SK-N-SH (cell line): ENCODE measurements around the gene YTHDF1. TPM values are rescaled to one million over a fixed set of nuclear protein-coding genes. Genes with fewer than 3 reads are reported as not detected.

Experiments used
- CTCF ChIA-PET: fragments of 300-600, 350-600 bp; formaldehyde crosslinking; extraction: SDS; loops from one replicate; lab custom pipeline; 2021; lab: Yijun Ruan, JAX
- POLR2A ChIA-PET: fragments of 350-600 bp; sonication (Branson Sonifier 250); formaldehyde crosslinking; extraction: SDS; loops from one replicate; lab custom pipeline; 2020; ENCODE audit warnings: antibody characterized with exemption, inconsistent platforms; lab: Yijun Ruan, JAX
- DNase-seq: peaks from one replicate; pipeline ENCODE4 v3.0.0; 2012
- H2AFZ ChIP-seq: fragments of 200-600 bp; sonication (generic); 2 replicates; pipeline ENCODE4 v1.8.1; 2016; ENCODE audit warnings: antibody characterized with exemption, mild to moderate bottlenecking, low read depth
- H3F3A ChIP-seq: fragments of 200-600 bp; sonication (generic); replicated peaks from 2 replicates; pipeline ENCODE3; 2016; ENCODE audit warnings: antibody characterized with exemption, mild to moderate bottlenecking; ENCODE audit not compliant: insufficient read depth
- H3K27ac ChIP-seq, 2 experiments: fragments of 200-500 bp in 1 of 2; fragments of 200-600 bp in 1 of 2; sonication (Bioruptor generic) in 1 of 2; sonication (generic), shearing (Covaris generic) in 1 of 2; 2 replicates each; pipeline versions ENCODE4 v1.5.1 to v1.6.1; 2014 to 2016; ENCODE audit warnings: low read depth in 2 of 2, inconsistent platforms in 1 of 2, low read length in 1 of 2, mild to moderate bottlenecking in 1 of 2, mixed read lengths in 1 of 2
- H3K27me3 ChIP-seq: fragments of 200-600 bp; sonication (generic), shearing (Covaris generic); 2 replicates; pipeline ENCODE4 v1.6.1; 2016; ENCODE audit warnings: mixed run types; ENCODE audit not compliant: insufficient read depth
- H3K36me3 ChIP-seq, 2 experiments: fragments of 200-500 bp in 1 of 2; fragments of 200-600 bp in 1 of 2; sonication (Bioruptor generic) in 1 of 2; sonication (generic) in 1 of 2; replicated peaks in 1 of 2; 2 replicates each; pipeline versions ENCODE3 to v1.5.1; 2014 to 2016; ENCODE audit warnings: low read length in 1 of 2, mild to moderate bottlenecking in 1 of 2; ENCODE audit not compliant: insufficient read depth in 2 of 2, control insufficient read depth in 1 of 2
- H3K4me1 ChIP-seq, 2 experiments: fragments of 200-500 bp in 1 of 2; fragments of 200-600 bp in 1 of 2; sonication (Bioruptor generic) in 1 of 2; sonication (generic), shearing (Covaris generic) in 1 of 2; 2 replicates each; pipeline versions ENCODE4 v1.5.1 to v1.6.1; 2014 to 2016; ENCODE audit warnings: low read depth in 1 of 2, low read length in 1 of 2, mixed run types in 1 of 2; ENCODE audit not compliant: insufficient read depth in 2 of 2, control insufficient read depth in 1 of 2
- H3K4me2 ChIP-seq: fragments of 200-600 bp; sonication (generic), shearing (Covaris generic); 2 replicates; pipeline ENCODE4 v1.6.1; 2017; ENCODE audit warnings: mixed run types
- H3K4me3 ChIP-seq, 2 experiments: fragments of 200-500 bp in 1 of 2; fragments of 200-600 bp in 1 of 2; sonication (Bioruptor generic) in 1 of 2; sonication (generic), shearing (Covaris generic) in 1 of 2; 2 replicates each; pipeline versions ENCODE4 v1.5.1 to v1.8.1; 2014 to 2016; ENCODE audit warnings: low read depth in 2 of 2, inconsistent platforms in 1 of 2, low read length in 1 of 2, mild to moderate bottlenecking in 1 of 2, mixed read lengths in 1 of 2, moderate library complexity in 1 of 2
- H3K79me2 ChIP-seq: fragments of 200-600 bp; sonication (generic); 2 replicates; pipeline ENCODE4 v1.8.1; 2017; ENCODE audit warnings: mild to moderate bottlenecking; ENCODE audit not compliant: insufficient read depth
- H3K9ac ChIP-seq: fragments of 200-600 bp; sonication (generic); 2 replicates; pipeline ENCODE4 v1.6.1; 2017; ENCODE audit warnings: mixed run types
- H3K9me2 ChIP-seq: fragments of 200-600 bp; sonication (generic); 2 replicates; pipeline ENCODE4 v1.6.1; 2017; ENCODE audit warnings: mixed run types
- H3K9me3 ChIP-seq: fragments of 200-600 bp; sonication (generic); 2 replicates; pipeline ENCODE4 v1.6.1; 2017; ENCODE audit warnings: mixed run types, mild to moderate bottlenecking, moderate library complexity
- H4K20me1 ChIP-seq: fragments of 200-600 bp; sonication (generic); 2 replicates; pipeline ENCODE4 v1.6.1; 2017; ENCODE audit warnings: mild to moderate bottlenecking, mixed run types; ENCODE audit not compliant: insufficient read depth
- ELF1 ChIP-seq: IDR thresholded peaks from 2 replicates; pipeline ENCODE4 v1.4.0; 2012
- EZH2phosphoT487 ChIP-seq: fragments of 200-600 bp; sonication (generic); IDR thresholded peaks from 2 replicates; pipeline ENCODE4 v1.6.1; 2017; ENCODE audit warnings: low read depth, mixed run types, mild to moderate bottlenecking, antibody characterized with exemption, moderate library complexity, borderline replicate concordance
- FOSL2 ChIP-seq: IDR thresholded peaks from 2 replicates; pipeline ENCODE4 v1.4.0; 2012; ENCODE audit warnings: low read depth, mild to moderate bottlenecking, moderate library complexity, borderline replicate concordance
- FOXM1 ChIP-seq: IDR thresholded peaks from 2 replicates; pipeline ENCODE4 v1.4.0; 2012; ENCODE audit warnings: low read depth, mild to moderate bottlenecking
- JUND ChIP-seq: IDR thresholded peaks from 2 replicates; pipeline ENCODE4 v1.4.0; 2012
- MEF2A ChIP-seq: IDR thresholded peaks from 2 replicates; pipeline ENCODE4 v1.4.0; 2012; ENCODE audit warnings: low read depth, borderline replicate concordance
- MXI1 ChIP-seq: IDR thresholded peaks from 2 replicates; pipeline ENCODE4 v1.6.1; 2012; ENCODE audit warnings: mild to moderate bottlenecking, low read depth, low read length, improper control_type of control experiment
- NFIC ChIP-seq: IDR thresholded peaks from 2 replicates; pipeline ENCODE4 v1.4.0; 2012; ENCODE audit warnings: borderline replicate concordance
- PBX3 ChIP-seq: IDR thresholded peaks from 2 replicates; pipeline ENCODE4; 2012
- REST ChIP-seq: IDR thresholded peaks from 2 replicates; pipeline ENCODE4 v1.6.1; 2012; ENCODE audit warnings: mild to moderate bottlenecking, low read depth, low read length, moderate library complexity
- RXRA ChIP-seq: IDR thresholded peaks from 2 replicates; pipeline ENCODE4 v1.4.0; 2012; ENCODE audit warnings: low read depth, mild to moderate bottlenecking, borderline replicate concordance
- SIN3A ChIP-seq: IDR thresholded peaks from 2 replicates; pipeline ENCODE4 v1.6.1; 2012; ENCODE audit warnings: low read depth, mild to moderate bottlenecking, low read length, moderate library complexity, borderline replicate concordance
- SMC3 ChIP-seq: IDR thresholded peaks from 2 replicates; pipeline ENCODE4 v1.6.1; 2012; ENCODE audit warnings: low read depth, low read length, improper control_type of control experiment
- USF1 ChIP-seq: IDR thresholded peaks from 2 replicates; pipeline ENCODE4 v1.4.0; 2012; ENCODE audit warnings: low read depth, borderline replicate concordance
- USF2 ChIP-seq: fragments of 150-350 bp; IDR thresholded peaks from 2 replicates; pipeline ENCODE4 v1.6.1; 2017; ENCODE audit warnings: antibody characterized with exemption, low read length, low read depth, borderline replicate concordance
- ZBTB33 ChIP-seq: IDR thresholded peaks from 2 replicates; pipeline ENCODE4 v1.4.0; 2012; ENCODE audit warnings: low read depth, borderline replicate concordance
- WGBS: methylation state at CpG from one replicate; pipeline ENCODE4 v1.1.6; 2017; ENCODE audit warnings: low lambda C conversion rate; 5-methylcytosine and 5-hydroxymethylcytosine counted together
- polyA plus RNA-seq, 3 experiments: library from polyadenylated mRNA; depleted of rRNA; stranded (reverse); fragments of >200 nt; gene quantifications; 2 replicates each; pipeline ENCODE4 v1.2.3, GENCODE V29; 2012

Gene YTHDF1
- polyA plus RNA-seq, 1 of the 3 experiments (the other 2 are of a cell fraction): 17.0 TPM

- Histone ChIP-seq H2AFZ (no peak overlapping the region), H3K4me3 (no peak overlapping the region), H3K9ac (no peak overlapping the region), H3K79me2 (no peaks in the 10 kb centered on the region), H4K20me1 (no peaks in the 10 kb centered on the region), H3K9me2 (no peaks in the 10 kb centered on the region), H3K9me3 (no peaks in the 10 kb centered on the region), H3K4me2 (no peak overlapping the region), H3K27ac (no peak overlapping the region), H3K36me3 (no peaks in the 10 kb centered on the region), H3F3A (no peaks in the 10 kb centered on the region), H3K27me3 (peaks cover 16% of the 10 kb centered on the region), H3K4me1 (no peaks in the 10 kb centered on the region)
- no peak for DNase-seq
- ChIA-PET CTCF (interaction anchor here (2.8 kb wide), 1 partner anchor 110 kb away, joined by 11 read pairs; no protein-coding TSS in a partner anchor), POLR2A (no interaction called here)
- TF ChIP-seq NFIC (no peak), PBX3 (no peak), SIN3A (no peak), FOSL2 (no peak), USF2 (no peak), RXRA (no peak), ELF1 (no peak), EZH2phosphoT487 (no peak), FOXM1 (no peak), ZBTB33 (no peak), MXI1 (no peak), JUND (no peak), SMC3 (no peak), REST (no peak), USF1 (no peak), MEF2A (no peak)
- WGBS: 74% methylated on average over 24 of the region's 26 CpGs
Measured at GRCh38 chr20:63166193-63167020, 49.5 kb downstream of the YTHDF1 start.
